Nephron (organoid): ENCODE results near the gene SLC12A2.

ENCODE experiments used
- H3K27ac Mint-ChIP-seq, 3 experiments: 2 replicates each; pipeline ENCODE4 v1.8.0; 2020; ENCODE audit warnings: mixed read lengths in 3 of 3, mild to moderate bottlenecking in 2 of 3, moderate library complexity in 1 of 3
- H3K27me3 Mint-ChIP-seq: 2 replicates; pipeline ENCODE4 v1.8.0; 2021; ENCODE audit warnings: low read depth, mild to moderate bottlenecking, moderate library complexity, mixed read lengths
- H3K36me3 Mint-ChIP-seq: 2 replicates; pipeline ENCODE4 v1.8.0; 2020; ENCODE audit warnings: low read depth, mixed read lengths
- H3K4me1 Mint-ChIP-seq: 2 replicates; pipeline ENCODE4 v1.8.0; 2020; ENCODE audit warnings: mixed read lengths
- H3K4me3 Mint-ChIP-seq, 3 experiments: 2 replicates each; pipeline ENCODE4 v1.8.0; 2020; ENCODE audit warnings: mild to moderate bottlenecking in 3 of 3, mixed read lengths in 3 of 3, moderate library complexity in 2 of 3
- H3K9me3 Mint-ChIP-seq: 2 replicates; pipeline ENCODE4 v1.8.0; 2020; ENCODE audit warnings: mixed read lengths
- TF ChIP-seq, protein P1 (sequence below), 3 experiments: fragments of 200-600 bp; sonication (generic); IDR thresholded peaks; one replicate each; pipeline ENCODE4 v1.5.0; 2021; ENCODE audit warnings: antibody characterized with exemption in 3 of 3; ENCODE audit not compliant: unreplicated experiment in 3 of 3

The SLC12A2 gene

DNA sequence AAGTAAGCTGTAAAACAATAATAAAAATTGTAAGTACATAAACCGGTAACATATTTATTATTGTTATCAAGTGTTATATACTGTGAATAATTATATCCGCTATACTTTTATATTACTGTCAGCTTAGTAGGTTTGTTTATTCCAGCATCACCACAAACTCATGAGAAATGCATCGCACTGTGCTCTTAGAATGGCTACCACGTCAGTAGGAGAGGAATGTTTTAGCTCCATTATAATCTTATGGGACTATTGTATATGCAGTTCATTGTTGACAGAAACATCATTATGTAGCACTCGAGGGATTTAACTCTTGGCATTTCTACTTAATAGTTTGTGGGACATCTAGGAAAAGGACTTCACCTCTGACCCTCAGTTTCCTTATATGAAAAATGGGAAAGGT lies 16.4 kb downstream of the SLC12A2 start:
- H3K4me1 Mint-ChIP-seq, result peaks cover 7% of the 10 kb centered on the region
- H3K27ac Mint-ChIP-seq, result no peak overlapping the region
- TF ChIP-seq, protein P1, sequence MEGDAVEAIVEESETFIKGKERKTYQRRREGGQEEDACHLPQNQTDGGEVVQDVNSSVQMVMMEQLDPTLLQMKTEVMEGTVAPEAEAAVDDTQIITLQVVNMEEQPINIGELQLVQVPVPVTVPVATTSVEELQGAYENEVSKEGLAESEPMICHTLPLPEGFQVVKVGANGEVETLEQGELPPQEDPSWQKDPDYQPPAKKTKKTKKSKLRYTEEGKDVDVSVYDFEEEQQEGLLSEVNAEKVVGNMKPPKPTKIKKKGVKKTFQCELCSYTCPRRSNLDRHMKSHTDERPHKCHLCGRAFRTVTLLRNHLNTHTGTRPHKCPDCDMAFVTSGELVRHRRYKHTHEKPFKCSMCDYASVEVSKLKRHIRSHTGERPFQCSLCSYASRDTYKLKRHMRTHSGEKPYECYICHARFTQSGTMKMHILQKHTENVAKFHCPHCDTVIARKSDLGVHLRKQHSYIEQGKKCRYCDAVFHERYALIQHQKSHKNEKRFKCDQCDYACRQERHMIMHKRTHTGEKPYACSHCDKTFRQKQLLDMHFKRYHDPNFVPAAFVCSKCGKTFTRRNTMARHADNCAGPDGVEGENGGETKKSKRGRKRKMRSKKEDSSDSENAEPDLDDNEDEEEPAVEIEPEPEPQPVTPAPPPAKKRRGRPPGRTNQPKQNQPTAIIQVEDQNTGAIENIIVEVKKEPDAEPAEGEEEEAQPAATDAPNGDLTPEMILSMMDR (IDR thresholded peaks at IDR 0.05; ENCODE audit: unreplicated experiment in 3 of 3), result no peak
- peaks cover 29% of the 10 kb centered on the region for H3K36me3 Mint-ChIP-seq
- no peaks in the 10 kb centered on the region for H3K27me3 Mint-ChIP-seq
- H3K9me3 Mint-ChIP-seq, result peaks cover 25% of the 10 kb centered on the region
- no peak overlapping the region for H3K4me3 Mint-ChIP-seq

- Mint-ChIP-seq H3K9me3 (peaks cover 23% of the 10 kb centered on the region), H3K27ac (no peak overlapping the region), H3K4me1 (peaks cover 7% of the 10 kb centered on the region), H3K36me3 (peaks cover 27% of the 10 kb centered on the region), H3K27me3 (no peaks in the 10 kb centered on the region), H3K4me3 (no peak overlapping the region)
- TF ChIP-seq, protein P1 (IDR thresholded peaks at IDR 0.05; ENCODE audit: unreplicated experiment in 3 of 3), result no peak
Measured at GRCh38 chr5:128100860-128101557, 17.4 kb downstream of the SLC12A2 start.

- H3K4me1 Mint-ChIP-seq, result peaks cover 7% of the 10 kb centered on the region
- no peak overlapping the region for H3K27ac Mint-ChIP-seq
- H3K9me3 Mint-ChIP-seq, result peaks cover 20% of the 10 kb centered on the region
- TF ChIP-seq, protein P1 (IDR thresholded peaks at IDR 0.05; ENCODE audit: unreplicated experiment in 3 of 3), result no peak
- no peak overlapping the region for H3K4me3 Mint-ChIP-seq
- peaks cover 25% of the 10 kb centered on the region for H3K36me3 Mint-ChIP-seq
- no peaks in the 10 kb centered on the region for H3K27me3 Mint-ChIP-seq
Measured at GRCh38 chr5:128101676-128102075, 18.1 kb downstream of the SLC12A2 start.

GRCh38 chr5:128105203-128105602 lies 21.6 kb downstream of the SLC12A2 start:
- no peaks in the 10 kb centered on the region for H3K9me3 Mint-ChIP-seq
- H3K27ac Mint-ChIP-seq, result no peak overlapping the region
- TF ChIP-seq, protein P1 (IDR thresholded peaks at IDR 0.05; ENCODE audit: unreplicated experiment in 3 of 3), result no peak
- no peak overlapping the region for H3K4me3 Mint-ChIP-seq
- H3K27me3 Mint-ChIP-seq, result no peaks in the 10 kb centered on the region
- peaks cover 7% of the 10 kb centered on the region for H3K4me1 Mint-ChIP-seq
- peaks cover 5% of the 10 kb centered on the region for H3K36me3 Mint-ChIP-seq

DNA sequence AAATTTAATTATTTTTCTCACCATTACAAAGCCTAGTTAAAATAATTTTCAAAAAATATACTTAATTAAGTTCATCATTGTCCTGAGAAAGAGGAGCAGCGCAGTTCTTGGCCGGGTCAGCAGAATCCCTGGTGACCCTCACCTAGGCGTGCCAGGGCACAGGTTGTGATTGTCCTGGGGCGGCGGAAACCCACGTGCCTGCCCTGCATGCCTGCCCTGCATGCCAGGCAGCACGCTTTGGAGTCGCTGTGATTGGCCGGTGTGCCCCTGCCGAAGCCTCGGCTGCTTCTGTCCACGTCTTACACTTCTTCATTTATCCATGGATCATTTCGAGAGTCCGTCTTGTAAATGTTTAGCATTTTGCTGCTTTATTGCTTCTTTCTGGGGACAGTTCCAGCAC lies 25.6 kb downstream of the SLC12A2 start:
- Mint-ChIP-seq H3K27ac (no peak overlapping the region), H3K27me3 (no peaks in the 10 kb centered on the region), H3K9me3 (no peaks in the 10 kb centered on the region), H3K4me1 (no peaks in the 10 kb centered on the region), H3K4me3 (no peak overlapping the region), H3K36me3 (peaks cover 19% of the 10 kb centered on the region)
- TF ChIP-seq, protein P1 (IDR thresholded peaks at IDR 0.05; ENCODE audit: unreplicated experiment in 3 of 3), result no peak

DNA sequence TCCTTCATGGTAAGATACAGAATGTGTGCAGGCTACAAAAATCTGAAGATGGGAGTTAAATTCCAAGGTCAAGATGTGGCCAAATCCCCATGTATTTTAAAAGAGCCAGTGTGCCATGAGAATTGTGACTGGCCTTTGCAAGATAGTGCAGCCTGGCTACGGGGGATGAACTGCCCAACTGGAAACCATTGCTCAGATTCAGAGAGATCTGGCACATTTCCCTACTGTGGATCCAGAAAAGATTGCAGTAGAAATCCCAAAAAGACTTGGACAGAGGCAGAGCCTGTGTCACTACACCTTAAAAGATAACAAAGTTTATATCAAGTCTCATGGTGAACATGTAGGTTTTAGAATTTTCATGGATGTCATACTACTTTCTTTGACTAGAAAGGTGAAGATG lies 26.2 kb downstream of the SLC12A2 start:
- Mint-ChIP-seq H3K36me3 (peaks cover 25% of the 10 kb centered on the region), H3K27ac (no peak overlapping the region)
- TF ChIP-seq, protein P1 (IDR thresholded peaks at IDR 0.05; ENCODE audit: unreplicated experiment in 3 of 3), result no peak

More for the DNA sequence above, 26.2 kb downstream of the SLC12A2 start:
- Mint-ChIP-seq H3K27me3 (no peaks in the 10 kb centered on the region), H3K4me3 (no peak overlapping the region), H3K9me3 (no peaks in the 10 kb centered on the region), H3K4me1 (no peaks in the 10 kb centered on the region)
